H9 (cell line): ENCODE data around the gene SBK2. TPM values are rescaled to one million over a fixed set of nuclear protein-coding genes. Genes with fewer than 3 reads are reported as not detected.

ENCODE experiments used
- DNase-seq: peaks from one replicate; pipeline ENCODE4 v3.0.0-alpha.2; 2017
- H2AFZ ChIP-seq: one replicate; pipeline ENCODE4 v1.6.1; 2013; ENCODE audit warnings: mild to moderate bottlenecking, low read length, control low read depth, moderate library complexity
- H2AK5ac ChIP-seq: 2 replicates; pipeline ENCODE4 v1.6.1; 2013; ENCODE audit warnings: low read length, control low read depth, mixed read lengths; ENCODE audit not compliant: insufficient read length
- H2BK120ac ChIP-seq: one replicate; pipeline ENCODE4 v1.6.1; 2013; ENCODE audit warnings: low read depth, mild to moderate bottlenecking, low read length, control low read depth, inconsistent platforms; ENCODE audit not compliant: poor library complexity, severe bottlenecking
- H2BK12ac ChIP-seq: 2 replicates; pipeline ENCODE4 v1.6.1; 2013; ENCODE audit warnings: low read length, control low read depth, mixed read lengths, low read depth; ENCODE audit not compliant: insufficient read length
- H2BK15ac ChIP-seq: 2 replicates; pipeline ENCODE4 v1.6.1; 2013; ENCODE audit warnings: low read depth, low read length, control low read depth
- H2BK20ac ChIP-seq: one replicate; pipeline ENCODE4 v1.6.1; 2013; ENCODE audit warnings: low read depth, mild to moderate bottlenecking, low read length, control low read depth, inconsistent platforms; ENCODE audit not compliant: poor library complexity, severe bottlenecking
- H2BK5ac ChIP-seq: 2 replicates; pipeline ENCODE4 v1.6.1; 2013; ENCODE audit warnings: low read length, control low read depth, mixed read lengths; ENCODE audit not compliant: insufficient read length
- H3K14ac ChIP-seq: 2 replicates; pipeline ENCODE4 v1.6.1; 2013; ENCODE audit warnings: low read length, control low read depth; ENCODE audit not compliant: insufficient read depth
- H3K18ac ChIP-seq: 2 replicates; pipeline ENCODE4 v1.6.1; 2013; ENCODE audit warnings: low read depth, mild to moderate bottlenecking, mixed read lengths, low read length, control low read depth; ENCODE audit not compliant: insufficient read length
- H3K23ac ChIP-seq: 2 replicates; pipeline ENCODE4 v1.6.1; 2013; ENCODE audit warnings: low read length, control low read depth, mixed read lengths, low read depth; ENCODE audit not compliant: insufficient read length
- H3K23me2 ChIP-seq: 2 replicates; pipeline ENCODE4 v1.6.1; 2013; ENCODE audit warnings: low read depth, mild to moderate bottlenecking, mixed read lengths, low read length, control low read depth; ENCODE audit not compliant: insufficient read length, poor library complexity, severe bottlenecking
- H3K27ac ChIP-seq: 2 replicates; pipeline ENCODE4 v1.5.1; 2013; ENCODE audit warnings: low read length, control low read depth, mixed read lengths, low read depth; ENCODE audit not compliant: insufficient read length
- H3K27me3 ChIP-seq: 2 replicates; pipeline ENCODE4 v1.6.1; 2013; ENCODE audit warnings: low read length, control low read depth, inconsistent platforms; ENCODE audit not compliant: insufficient read depth
- H3K4ac ChIP-seq: 2 replicates; pipeline ENCODE4 v1.6.1; 2013; ENCODE audit warnings: low read depth, mild to moderate bottlenecking, control low read depth, inconsistent platforms, low read length, moderate library complexity
- H3K4me1 ChIP-seq: 2 replicates; pipeline ENCODE4 v1.6.1; 2013; ENCODE audit warnings: low read length, control low read depth, inconsistent platforms; ENCODE audit not compliant: insufficient read depth
- H3K4me2 ChIP-seq: 2 replicates; pipeline ENCODE4 v1.6.1; 2013; ENCODE audit warnings: low read length, control low read depth, mixed read lengths; ENCODE audit not compliant: insufficient read length, insufficient read depth
- H3K56ac ChIP-seq: 2 replicates; pipeline ENCODE4 v1.6.1; 2013; ENCODE audit warnings: low read depth, mild to moderate bottlenecking, mixed read lengths, low read length, control low read depth; ENCODE audit not compliant: insufficient read length
- H3K79me1 ChIP-seq: 2 replicates; pipeline ENCODE4 v1.6.1; 2013; ENCODE audit warnings: low read depth, mild to moderate bottlenecking, moderate library complexity, low read length, control low read depth, inconsistent platforms; ENCODE audit not compliant: insufficient read depth, poor library complexity, severe bottlenecking
- H3K79me2 ChIP-seq: 2 replicates; pipeline ENCODE4 v1.6.1; 2013; ENCODE audit warnings: low read length, control low read depth, inconsistent platforms; ENCODE audit not compliant: insufficient read depth
- H3K9ac ChIP-seq: 2 replicates; pipeline ENCODE4 v1.6.1; 2013; ENCODE audit warnings: low read length, control low read depth, mixed read lengths; ENCODE audit not compliant: insufficient read length; ENCODE audit errors: extremely low read depth
- H3K9me3 ChIP-seq: one replicate; pipeline ENCODE4 v1.6.1; 2013; ENCODE audit warnings: low read depth, low read length, inconsistent platforms; ENCODE audit not compliant: control insufficient read depth
- H3T11ph ChIP-seq: one replicate; pipeline ENCODE4 v1.6.1; 2013; ENCODE audit warnings: mild to moderate bottlenecking, low read length, control low read depth, inconsistent platforms
- H4K20me1 ChIP-seq: one replicate; pipeline ENCODE4 v1.6.1; 2013; ENCODE audit not compliant: control insufficient read depth, insufficient read length, insufficient read depth
- H4K5ac ChIP-seq: 2 replicates; pipeline ENCODE4 v1.6.1; 2013; ENCODE audit warnings: low read depth, mild to moderate bottlenecking, mixed read lengths, low read length, control low read depth; ENCODE audit not compliant: insufficient read length
- H4K8ac ChIP-seq: replicated peaks from 2 replicates; pipeline ENCODE4 v1.6.1; 2013; ENCODE audit warnings: low read length, control low read depth, mixed read lengths, low read depth; ENCODE audit not compliant: insufficient read length
- H4K91ac ChIP-seq: 2 replicates; pipeline ENCODE4 v1.6.1; 2013; ENCODE audit warnings: low read depth, mild to moderate bottlenecking, moderate library complexity, mixed read lengths, low read length, control low read depth; ENCODE audit not compliant: insufficient read length
- H3K27ac Mint-ChIP-seq, 3 experiments: 2 replicates in 2 of 3; 3 replicates in 1 of 3; pipeline ENCODE4 v1.8.0; 2020 to 2021; ENCODE audit warnings: mixed read lengths in 3 of 3, mild to moderate bottlenecking in 1 of 3, moderate library complexity in 1 of 3
- H3K27me3 Mint-ChIP-seq: 2 replicates; pipeline ENCODE4 v1.8.0; 2021; ENCODE audit warnings: low read depth, mild to moderate bottlenecking, moderate library complexity, mixed read lengths
- H3K36me3 Mint-ChIP-seq, 3 experiments: 2 replicates in 2 of 3; 3 replicates in 1 of 3; pipeline ENCODE4 v1.8.0; 2020 to 2021; ENCODE audit warnings: low read depth in 3 of 3, mixed read lengths in 3 of 3; ENCODE audit not compliant: insufficient read depth in 1 of 3
- H3K4me1 Mint-ChIP-seq, 2 experiments: 2 replicates each; pipeline ENCODE4 v1.8.0; 2020; ENCODE audit warnings: mixed read lengths in 2 of 2
- H3K4me3 Mint-ChIP-seq, 2 experiments: 2 replicates in 1 of 2; 3 replicates in 1 of 2; pipeline ENCODE4 v1.8.0; 2020 to 2021; ENCODE audit warnings: mild to moderate bottlenecking in 2 of 2, mixed read lengths in 2 of 2, moderate library complexity in 1 of 2
- H3K9me3 Mint-ChIP-seq, 2 experiments: 2 replicates in 1 of 2; 3 replicates in 1 of 2; pipeline ENCODE4 v1.8.0; 2020; ENCODE audit warnings: mild to moderate bottlenecking in 2 of 2, mixed read lengths in 2 of 2, moderate library complexity in 1 of 2
- CTCF ChIP-seq: fragments of 200-600 bp; sonication (generic); conservative IDR thresholded peaks from 3 replicates; pipeline ENCODE4 v1.8.0; 2021; ENCODE audit warnings: antibody characterized with exemption, mild to moderate bottlenecking
- WGBS: extraction: QIAGEN DNeasy Blood & Tissue Kit; methylation state at CpG from one replicate; pipeline ENCODE4 v1.1.7; 2013; ENCODE audit warnings: missing lambda C conversion rate, low lambda C conversion rate, mixed read lengths; ENCODE audit not compliant: insufficient read length; ENCODE audit errors: extremely low coverage; 5-methylcytosine and 5-hydroxymethylcytosine counted together
- total RNA-seq: library from RNA; stranded (reverse); gene quantifications from 2 replicates; pipeline ENCODE4 v1.2.1, GENCODE V29; 2021

The SBK2 gene
- total RNA-seq, 1 experiment from 2014 or later = 2.8 TPM

- Histone ChIP-seq H3K9ac (no peak overlapping the region), H3K27me3 (no peaks in the 10 kb centered on the region), H3K23ac (no peak overlapping the region), H3K18ac (no peak overlapping the region), H2AK5ac (no peak overlapping the region), H3K14ac (no peak overlapping the region), H2BK20ac (no peak overlapping the region), H3K4ac (no peak overlapping the region), H4K20me1 (no peaks in the 10 kb centered on the region), H2AFZ (no peak overlapping the region), H3K79me1 (no peaks in the 10 kb centered on the region), H3K9me3 (no peaks in the 10 kb centered on the region), H2BK12ac (no peak overlapping the region), H2BK120ac (no peak overlapping the region), H3K4me2 (no peak overlapping the region), H4K91ac (no peak overlapping the region), H4K5ac (no peak overlapping the region), H3K79me2 (no peaks in the 10 kb centered on the region), H3K56ac (no peak overlapping the region), H2BK5ac (no peak overlapping the region), H2BK15ac (no peak overlapping the region), H3T11ph (no peak overlapping the region), H3K27ac (no peak overlapping the region), H4K8ac (no peak overlapping the region), H3K4me1 (no peaks in the 10 kb centered on the region), H3K23me2 (peaks cover 7% of the 10 kb centered on the region)
- H3K36me3 Mint-ChIP-seq = no peaks in the 10 kb centered on the region; a peak in 1 of 7 replicates
- H3K27me3 Mint-ChIP-seq = peaks cover 16% of the 10 kb centered on the region
- peaks cover 2 to 14% of the 10 kb centered on the region in 2 experiments; a peak in 2 of 5 replicates for H3K9me3 Mint-ChIP-seq
- WGBS = no CpG with 5 or more reads among the region's 11 CpGs
- H3K4me1 Mint-ChIP-seq = peaks cover 20 to 43% of the 10 kb centered on the region in 2 experiments
- H3K4me3 Mint-ChIP-seq = peak overlapping the region in 1 of 2 experiments; percentile 28; a peak in 1 of 5 replicates
- no peak for TF ChIP-seq CTCF
- no peak overlapping the region; a peak in 1 of 7 replicates for H3K27ac Mint-ChIP-seq
- no peak for DNase-seq
These were observed 9.1 kb upstream of the SBK2 start for GRCh38 chr19:55546011-55546410.
